Loucy (cell line): ENCODE measurements around the gene HEATR5A.

Experiments
- EZH2phosphoT487 ChIP-seq: fragments of 200-600 bp; IDR thresholded peaks from 2 replicates; pipeline ENCODE4 v1.6.1; 2018; ENCODE audit warnings: antibody characterized with exemption, mild to moderate bottlenecking, moderate library complexity, borderline replicate concordance
- TF ChIP-seq, protein P1 (sequence below): fragments of 200-600 bp; sonication (generic); conservative IDR thresholded peaks from 2 replicates; pipeline ENCODE4 v1.5.1; 2014; ENCODE audit warnings: mild to moderate bottlenecking, antibody characterized with exemption, low read length

DNA sequence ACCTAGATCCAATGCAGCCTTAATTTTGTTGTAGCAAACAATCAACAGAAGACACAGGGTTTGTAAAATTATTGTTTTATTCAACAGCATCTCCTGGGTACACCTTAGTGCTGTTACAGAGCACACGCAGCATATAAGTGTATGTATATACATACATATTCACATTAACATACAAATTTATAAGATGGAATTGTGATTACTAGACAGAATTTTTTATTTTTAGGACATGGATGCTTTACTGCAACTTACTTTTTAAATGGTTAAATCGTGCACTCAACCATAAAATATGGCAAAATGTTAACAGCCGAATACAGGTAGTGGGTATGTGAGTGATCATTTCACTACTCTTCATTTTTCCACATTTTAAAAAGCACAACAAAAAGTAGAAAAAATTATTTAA lies 16.6 kb downstream of the HEATR5A start:
- TF ChIP-seq, protein P1, sequence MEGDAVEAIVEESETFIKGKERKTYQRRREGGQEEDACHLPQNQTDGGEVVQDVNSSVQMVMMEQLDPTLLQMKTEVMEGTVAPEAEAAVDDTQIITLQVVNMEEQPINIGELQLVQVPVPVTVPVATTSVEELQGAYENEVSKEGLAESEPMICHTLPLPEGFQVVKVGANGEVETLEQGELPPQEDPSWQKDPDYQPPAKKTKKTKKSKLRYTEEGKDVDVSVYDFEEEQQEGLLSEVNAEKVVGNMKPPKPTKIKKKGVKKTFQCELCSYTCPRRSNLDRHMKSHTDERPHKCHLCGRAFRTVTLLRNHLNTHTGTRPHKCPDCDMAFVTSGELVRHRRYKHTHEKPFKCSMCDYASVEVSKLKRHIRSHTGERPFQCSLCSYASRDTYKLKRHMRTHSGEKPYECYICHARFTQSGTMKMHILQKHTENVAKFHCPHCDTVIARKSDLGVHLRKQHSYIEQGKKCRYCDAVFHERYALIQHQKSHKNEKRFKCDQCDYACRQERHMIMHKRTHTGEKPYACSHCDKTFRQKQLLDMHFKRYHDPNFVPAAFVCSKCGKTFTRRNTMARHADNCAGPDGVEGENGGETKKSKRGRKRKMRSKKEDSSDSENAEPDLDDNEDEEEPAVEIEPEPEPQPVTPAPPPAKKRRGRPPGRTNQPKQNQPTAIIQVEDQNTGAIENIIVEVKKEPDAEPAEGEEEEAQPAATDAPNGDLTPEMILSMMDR: no peak
- no peak for TF ChIP-seq EZH2phosphoT487
